RWPE1 (cell line): ENCODE results near the gene NR1I3.

Experiments
- CTCF ChIA-PET: fragments of 350-600 bp; sonication (Branson Sonifier 250); formaldehyde crosslinking; extraction: SDS; loops from one replicate; lab custom pipeline; 2021; lab: Yijun Ruan, JAX
- POLR2A ChIA-PET: fragments of 400-600 bp; formaldehyde crosslinking; extraction: SDS; loops from one replicate; lab custom pipeline; 2020; ENCODE audit warnings: antibody characterized with exemption; ENCODE audit not compliant: low non-redundant PET; lab: Yijun Ruan, JAX
- DNase-seq: peaks from one replicate; pipeline ENCODE4 v3.0.0; 2012; ENCODE audit warnings: low spot score
- H3K27ac ChIP-seq: fragments of 450-650 bp; 2 replicates; pipeline ENCODE4 v1.5.1; 2017
- CTCF ChIP-seq: fragments of 450-650 bp; conservative IDR thresholded peaks from 2 replicates; pipeline ENCODE4 v1.5.1; 2017; ENCODE audit warnings: low read depth, mild to moderate bottlenecking

The NR1I3 gene

GRCh38 chr1:161233102-161233501, 4.9 kb downstream of the NR1I3 start:
- DNase-seq = no peak
- ChIA-PET POLR2A (no interaction called here), CTCF (no interaction called here)
- TF ChIP-seq CTCF = no peak
- H3K27ac ChIP-seq = no peak overlapping the region

- 0 out of 2 replicates have a peak overlapping the region, but pooled peaks have one; percentile 11 for H3K27ac ChIP-seq
- DNase-seq = no peak
- no peak for TF ChIP-seq CTCF
- ChIA-PET CTCF (interaction anchor here (0.6 to 1.4 kb wide), 4 partner anchors 32 to 151 kb away, joined by 3 to 4 read pairs (median 3); no protein-coding TSS in a partner anchor), POLR2A (no interaction called here)
Measured at GRCh38 chr1:161230762-161231161, 7.2 kb downstream of the NR1I3 start.

GRCh38 chr1:161229896-161230295, 8.1 kb downstream of the NR1I3 start:
- POLR2A ChIA-PET = no interaction called here
- H3K27ac ChIP-seq = no peak overlapping the region
- no peak for DNase-seq
- no peak for TF ChIP-seq CTCF
- CTCF ChIA-PET = interaction anchor here (0.6 to 4.9 kb wide), 4 partner anchors 36 to 152 kb away, joined by 3 to 23 read pairs (median 6); no protein-coding TSS in a partner anchor

DNA sequence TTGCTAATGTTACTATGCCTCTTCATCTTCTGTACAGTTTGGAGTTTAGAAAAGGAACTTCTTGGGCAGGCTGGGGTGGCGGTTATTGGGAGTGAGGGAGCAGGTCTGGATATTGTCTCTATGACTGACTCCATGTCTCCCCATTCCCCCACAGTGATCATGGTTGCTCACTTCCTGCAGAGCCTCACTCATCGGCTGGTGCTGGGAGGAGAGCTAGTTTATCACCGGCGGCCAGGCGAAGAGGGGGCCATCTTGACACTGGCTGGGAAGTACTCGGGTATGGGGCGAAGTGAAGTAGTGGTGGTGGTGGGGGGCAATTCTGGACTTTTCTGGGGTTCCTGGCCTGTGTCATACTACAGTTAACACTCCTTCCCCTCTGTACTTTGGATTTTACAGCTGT, 10.0 kb downstream of the NR1I3 start:
- no peak for TF ChIP-seq CTCF
- POLR2A ChIA-PET = no interaction called here
- peak overlapping the region; percentile 69 for H3K27ac ChIP-seq
- no peak for DNase-seq
- CTCF ChIA-PET = interaction anchor here (0.6 to 4.9 kb wide), 5 partner anchors 8 to 154 kb away, joined by 4 to 24 read pairs (median 4); no protein-coding TSS in a partner anchor

DNA sequence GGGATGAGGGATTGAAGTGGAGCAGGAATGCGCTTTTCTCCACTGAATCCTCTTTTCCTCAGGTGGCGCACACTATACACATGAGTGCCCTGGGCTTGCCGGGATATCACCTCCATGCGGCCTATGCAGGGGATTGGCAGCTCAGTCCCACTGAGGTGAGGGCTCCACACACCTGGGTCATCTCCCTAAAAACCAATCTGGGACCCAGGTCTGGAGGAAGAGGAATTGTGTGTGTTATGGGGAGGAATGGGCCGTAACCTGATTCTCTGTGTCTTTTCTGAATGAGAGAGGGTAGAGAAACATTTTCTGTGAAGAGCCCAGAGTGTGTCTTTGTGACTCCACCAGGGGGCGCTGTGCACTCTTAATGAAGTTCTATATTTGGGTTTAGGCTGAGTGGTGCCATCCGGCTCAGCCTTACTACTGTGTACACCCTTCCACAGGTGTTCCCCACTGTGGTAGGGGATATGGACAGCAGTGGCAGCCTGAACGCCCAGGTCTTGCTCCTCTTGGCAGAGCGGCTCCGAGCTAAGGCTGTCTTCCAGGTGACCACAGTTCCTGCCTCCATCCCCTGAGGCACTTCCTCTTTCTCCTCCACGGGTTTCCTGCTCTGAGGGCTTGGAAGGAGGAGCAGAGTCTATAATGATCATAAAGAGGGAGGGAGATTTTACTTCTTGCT, 10.7 kb downstream of the NR1I3 start:
- peak overlapping the region; percentile 69 for H3K27ac ChIP-seq
- DNase-seq = peak; percentile 67
- TF ChIP-seq CTCF = peak; percentile 84
- ChIA-PET POLR2A (no interaction called here), CTCF (interaction anchor here (0.6 to 4.9 kb wide), 9 partner anchors 9 to 155 kb away, joined by 3 to 24 read pairs (median 4); partner anchors contain the start of gene SDHC)

GRCh38 chr1:161226759-161227158, 11.2 kb downstream of the NR1I3 start:
- peak overlapping the region; percentile 69 for H3K27ac ChIP-seq
- CTCF ChIA-PET = interaction anchor here (0.6 to 4.9 kb wide), 6 partner anchors 40 to 155 kb away, joined by 3 to 24 read pairs (median 6); partner anchors contain the start of gene SDHC
- TF ChIP-seq CTCF = no peak
- peak; percentile 12 for DNase-seq
- POLR2A ChIA-PET = no interaction called here
